NCI-H1092 (cell line): ENCODE results near the gene THSD7A.

Experiments used
- DNase-seq: peaks from one replicate; lab custom pipeline; 2025; lab: John Stamatoyannopoulos, UW

The THSD7A gene

GRCh38 chr7:11410656-11411644, 421.0 kb downstream of the THSD7A start:
- no peak for DNase-seq

GRCh38 chr7:11404355-11404754, 427.6 kb downstream of the THSD7A start:
- DNase-seq = no peak

- DNase-seq = no peak
These were observed 428.2 kb downstream of the THSD7A start for GRCh38 chr7:11403781-11404180.

- DNase-seq = no peak
These were observed 437.6 kb downstream of the THSD7A start for GRCh38 chr7:11394438-11394837.

- DNase-seq = no peak
These were observed 452.4 kb downstream of the THSD7A start for GRCh38 chr7:11379641-11380040.

- DNase-seq = no peak
These were observed 455.5 kb downstream of the THSD7A start for GRCh38 chr7:11376529-11376928.

- DNase-seq = no peak
These were observed 457.4 kb downstream of the THSD7A start for GRCh38 chr7:11374629-11375028.

- DNase-seq = no peak
These were observed 458.4 kb downstream of the THSD7A start for GRCh38 chr7:11373546-11374142.

- DNase-seq = no peak
These were observed 462.3 kb downstream of the THSD7A start for GRCh38 chr7:11369696-11370095.

GRCh38 chr7:11366118-11366517, 465.9 kb downstream of the THSD7A start:
- DNase-seq = no peak

GRCh38 chr7:11358637-11359036, 473.4 kb downstream of the THSD7A start:
- no peak for DNase-seq

GRCh38 chr7:11355399-11356005, 476.5 kb downstream of the THSD7A start:
- DNase-seq = no peak

GRCh38 chr7:11346302-11346701, 485.7 kb downstream of the THSD7A start:
- no peak for DNase-seq

- DNase-seq = no peak
These were observed 486.4 kb downstream of the THSD7A start for GRCh38 chr7:11345621-11346020.

GRCh38 chr7:11343818-11344413, 488.1 kb downstream of the THSD7A start:
- peak; percentile 33 for DNase-seq

GRCh38 chr7:11343136-11343535, 488.9 kb downstream of the THSD7A start:
- no peak for DNase-seq

GRCh38 chr7:11341285-11341944, 490.6 kb downstream of the THSD7A start:
- peak; percentile 57 for DNase-seq

GRCh38 chr7:11336432-11336831, 495.6 kb downstream of the THSD7A start:
- DNase-seq = no peak

- no peak for DNase-seq
These were observed 496.1 kb downstream of the THSD7A start for GRCh38 chr7:11335947-11336346.

GRCh38 chr7:11332865-11333228, 499.2 kb downstream of the THSD7A start:
- DNase-seq = no peak

GRCh38 chr7:11332186-11332864, 499.7 kb downstream of the THSD7A start:
- DNase-seq = no peak
